CD4-positive, alpha-beta T cell treated with Interleukin-17A for 1 hour (primary cell): ENCODE results near the gene GLYATL1.
A peak's percentile ranks its signal among the peaks of the same experiment; 100 is the strongest.

ENCODE experiments used
- DNase-seq: peaks from one replicate; pipeline ENCODE4 v3.0.0-alpha.2; 2020

The GLYATL1 gene

GRCh38 chr11:58927393-58928106 is 11.7 kb upstream of the GLYATL1 start:
- peak; percentile 3 for DNase-seq

GRCh38 chr11:58928107-58928499 is 11.2 kb upstream of the GLYATL1 start:
- DNase-seq = no peak

DNA sequence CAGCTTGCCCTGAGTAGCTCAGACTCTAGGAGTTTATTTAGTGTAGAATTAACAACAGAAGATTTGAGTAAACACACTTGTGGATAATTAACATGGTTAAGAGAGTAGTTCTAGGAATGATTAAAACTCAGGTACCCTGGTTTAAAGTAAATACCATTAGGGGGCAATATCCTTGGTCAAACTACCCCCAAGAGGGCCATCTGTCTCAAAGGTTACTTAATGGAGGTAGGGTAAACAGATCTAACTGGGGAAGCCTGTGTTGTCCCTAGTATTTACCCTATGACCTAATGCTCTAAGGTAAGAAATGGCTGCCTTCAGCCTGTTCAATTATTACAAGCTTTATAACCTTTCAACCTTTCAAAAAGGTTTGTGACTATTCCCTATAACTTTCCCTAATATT is 10.6 kb upstream of the GLYATL1 start:
- DNase-seq = no peak

DNA sequence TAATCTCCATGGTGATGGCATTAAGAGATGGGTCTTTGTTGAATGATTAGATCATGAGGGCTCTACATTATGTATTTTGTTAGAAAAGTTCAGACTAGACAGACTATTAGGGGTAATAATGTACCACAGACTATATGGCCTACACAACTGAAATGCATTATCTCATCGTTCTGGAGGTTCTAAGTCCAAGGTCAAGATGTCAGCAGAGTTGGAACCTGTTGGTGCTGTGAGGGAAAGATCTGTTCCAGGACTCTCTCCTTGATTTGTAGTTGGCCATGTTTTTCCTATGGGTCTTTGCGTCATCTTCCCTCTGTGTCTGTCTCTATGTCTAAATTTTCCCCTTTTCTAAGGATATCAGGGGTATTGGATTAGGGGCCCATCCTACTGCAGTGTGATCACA is 8.4 kb upstream of the GLYATL1 start:
- DNase-seq = no peak

DNA sequence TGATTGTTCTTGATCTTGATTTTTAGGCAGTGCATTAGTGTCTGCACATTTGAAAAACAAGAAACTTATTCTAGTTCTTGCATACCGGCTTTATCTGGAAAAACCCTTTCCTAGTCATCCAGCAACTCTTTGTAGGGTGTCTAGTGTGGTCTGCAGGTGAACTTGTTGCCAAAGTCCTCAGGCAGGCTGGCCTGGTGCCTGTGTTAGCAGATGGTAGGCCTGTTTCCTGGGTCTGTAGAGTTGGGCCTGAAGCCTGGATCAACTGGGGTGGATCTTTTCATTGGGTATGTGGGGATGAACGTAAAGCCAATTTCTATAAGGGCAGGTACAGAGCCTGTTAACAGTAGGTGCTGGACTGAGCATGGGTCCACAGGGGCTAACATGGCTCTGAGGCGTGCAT is 5.6 kb upstream of the GLYATL1 start:
- DNase-seq = no peak

- no peak for DNase-seq
These were observed 4.3 kb upstream of the GLYATL1 start for GRCh38 chr11:58934945-58935513.

GRCh38 chr11:58938398-58938797 is 890 bp upstream of the GLYATL1 start:
- no peak for DNase-seq

GRCh38 chr11:58940028-58940427 is 740 bp downstream of the GLYATL1 start:
- DNase-seq = no peak

DNA sequence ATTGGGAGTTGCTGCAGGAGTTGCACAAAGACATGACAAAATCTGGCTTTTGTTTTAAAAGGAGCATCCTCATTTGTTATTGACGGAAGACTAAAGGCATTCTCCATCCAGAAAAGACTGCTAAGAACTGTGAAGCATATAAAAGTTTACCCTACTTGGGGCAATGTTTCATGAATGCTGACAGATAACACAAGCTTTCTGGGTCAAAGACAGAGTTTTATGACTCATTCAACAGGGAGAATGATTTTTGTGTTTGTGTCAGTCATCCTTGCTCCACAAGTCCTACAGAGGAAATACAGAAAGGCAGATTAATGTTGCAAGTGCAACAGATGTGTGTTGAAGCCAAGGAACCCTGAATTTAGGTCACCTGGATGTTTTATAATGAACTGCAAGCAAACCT is 2.5 kb downstream of the GLYATL1 start:
- no peak for DNase-seq

DNA sequence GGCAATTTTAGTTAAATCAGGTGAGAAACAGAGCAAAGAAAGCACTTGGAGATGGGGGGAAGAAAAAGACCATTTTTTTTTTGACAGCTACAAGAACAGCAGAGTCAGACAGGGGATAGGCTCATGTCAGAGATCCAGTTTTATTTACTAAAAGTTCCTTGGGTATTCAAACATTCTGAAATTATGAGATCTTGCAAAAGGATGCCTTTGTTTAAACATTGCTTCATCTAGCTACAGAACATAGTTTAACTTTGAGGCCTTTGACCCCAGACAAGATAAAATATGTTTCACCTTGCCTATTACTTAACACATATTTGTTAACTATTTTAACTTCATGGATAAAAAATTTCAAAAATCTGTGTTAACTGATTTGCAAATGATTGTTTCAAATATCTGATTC is 6.4 kb downstream of the GLYATL1 start:
- no peak for DNase-seq

DNA sequence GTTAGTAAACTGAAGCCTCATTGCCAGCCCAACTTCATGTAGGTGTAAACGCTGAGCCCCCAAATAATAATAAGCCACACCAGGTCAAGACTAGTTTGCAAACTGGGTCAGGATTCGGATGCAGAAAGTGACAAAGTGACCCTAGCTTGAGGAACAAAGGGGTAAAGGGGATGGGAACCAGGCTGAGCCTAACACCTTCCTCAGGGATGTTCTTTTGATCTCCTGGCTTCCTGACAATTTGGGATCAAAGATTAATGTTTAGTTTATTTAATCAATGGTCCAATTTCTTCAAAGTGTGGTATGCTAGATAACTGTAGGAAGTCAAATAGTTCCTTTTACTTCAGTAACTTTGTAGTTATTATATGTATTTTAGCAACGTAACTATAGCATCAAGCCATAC is 9.9 kb downstream of the GLYATL1 start:
- no peak for DNase-seq

DNA sequence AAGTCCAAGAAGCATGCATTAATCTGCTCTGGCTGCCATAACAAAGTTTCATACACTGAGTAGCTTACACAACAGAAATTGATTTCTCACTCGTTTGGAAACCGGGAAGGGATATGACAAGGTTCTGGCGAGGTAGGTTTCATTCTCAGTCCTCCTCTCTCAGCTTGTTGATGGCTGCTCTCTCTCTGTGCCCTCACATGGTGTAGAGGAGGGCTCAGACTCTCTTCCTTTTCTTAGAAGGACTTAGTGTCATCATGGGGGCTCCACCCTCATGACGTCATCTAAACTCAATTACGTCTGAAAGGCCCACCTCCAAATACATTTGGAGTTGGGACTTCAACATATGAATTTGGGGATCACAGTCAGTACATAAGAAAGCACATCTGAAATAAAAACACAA is 18.6 kb downstream of the GLYATL1 start:
- DNase-seq = no peak

- DNase-seq = peak; percentile 19
These were observed 19.2 kb downstream of the GLYATL1 start for GRCh38 chr11:58958500-58958899.

- DNase-seq = no peak
These were observed 24.3 kb downstream of the GLYATL1 start for GRCh38 chr11:58963551-58964104.

- DNase-seq = no peak
These were observed 26.1 kb downstream of the GLYATL1 start for GRCh38 chr11:58965246-58965985.

GRCh38 chr11:58968251-58968711 is 29.0 kb downstream of the GLYATL1 start:
- no peak for DNase-seq

GRCh38 chr11:58977470-58977869 is 38.2 kb downstream of the GLYATL1 start:
- DNase-seq = no peak

GRCh38 chr11:58979222-58979621 is 39.9 kb downstream of the GLYATL1 start:
- DNase-seq = no peak

GRCh38 chr11:58980159-58980843 is 41.0 kb downstream of the GLYATL1 start:
- DNase-seq = no peak

GRCh38 chr11:58992489-58992888 is 53.2 kb downstream of the GLYATL1 start:
- no peak for DNase-seq

DNA sequence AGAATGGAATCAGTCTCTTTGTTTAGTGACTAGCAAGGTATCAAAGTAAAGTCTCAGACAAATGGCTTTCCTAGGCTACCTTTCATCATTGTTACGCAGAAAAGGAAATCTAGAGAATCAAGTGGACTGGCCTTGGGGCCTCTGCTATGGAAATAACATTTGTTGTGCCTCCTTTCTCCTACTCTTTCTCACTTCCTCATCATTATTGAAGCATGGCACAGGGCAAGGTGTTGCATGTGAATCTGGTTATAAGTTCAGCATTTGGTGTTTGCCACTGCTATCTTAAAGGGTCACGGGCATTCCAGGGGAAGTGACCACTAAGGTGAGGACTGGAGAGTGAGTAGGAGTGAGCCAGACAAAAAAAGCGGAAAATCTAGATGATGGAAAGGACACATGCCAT is 54.9 kb downstream of the GLYATL1 start:
- no peak for DNase-seq

DNA sequence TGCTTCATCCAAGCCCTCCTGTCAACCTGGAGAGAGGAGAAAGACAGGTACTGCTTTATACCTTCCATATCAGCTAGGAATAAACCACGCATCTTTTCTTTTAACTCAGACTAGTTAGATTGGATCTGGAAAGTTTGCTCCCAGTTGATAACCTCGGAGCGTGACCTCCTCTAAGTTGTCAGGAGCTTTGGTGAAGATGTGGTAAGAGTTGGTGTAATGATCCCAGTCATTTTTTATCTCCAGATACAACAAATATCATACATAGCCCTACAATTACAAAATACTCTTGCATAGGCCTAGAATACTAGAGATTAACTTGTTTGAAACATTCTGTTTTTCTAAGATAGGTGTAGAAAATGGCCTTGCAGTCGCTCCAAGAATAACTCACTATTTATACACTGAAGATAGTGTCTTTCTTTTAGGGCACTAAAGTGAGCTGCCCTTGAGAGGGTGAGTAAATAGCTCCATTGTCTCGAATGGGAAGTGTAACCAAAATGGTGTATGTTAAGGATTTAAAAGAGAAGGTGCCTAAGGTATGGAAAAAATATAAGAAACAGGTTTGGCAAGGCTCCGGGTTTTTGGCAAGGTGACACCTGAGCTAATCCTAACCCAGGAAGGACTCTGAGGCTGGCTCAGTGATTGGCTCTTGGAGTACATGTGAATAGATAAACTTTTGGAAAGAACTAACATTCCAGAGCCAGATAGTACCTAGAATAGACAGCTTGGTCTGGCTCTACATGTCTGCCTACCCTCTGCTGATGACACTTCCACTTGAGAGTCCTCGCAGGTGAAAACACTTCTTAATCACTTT is 59.4 kb downstream of the GLYATL1 start:
- no peak for DNase-seq
